K562 (cell line): Measurements from ENCODE around the gene TYMP. TPM values are rescaled to one million over a fixed set of nuclear protein-coding genes. Genes with fewer than 3 reads are reported as not detected.
A peak's percentile ranks its signal among the peaks of the same experiment; 100 is the strongest.

Experiments
- CBX5 ChIP-seq: IDR thresholded peaks from 2 replicates; pipeline ENCODE4 v1.6.1; 2014; ENCODE audit warnings: low read depth, borderline replicate concordance
- CTBP1 ChIP-seq: fragments of 450-650 bp; IDR thresholded peaks from 2 replicates; pipeline ENCODE4 v1.6.1; 2016; ENCODE audit warnings: borderline replicate concordance
- E2F3 ChIP-seq: fragments of 250-450 bp; sonication (Bioruptor Pico); IDR thresholded peaks from 2 replicates; pipeline ENCODE4 v1.4.0; 2020; ENCODE audit warnings: mild to moderate bottlenecking
- E2F8 ChIP-seq: fragments of 450-650 bp; IDR thresholded peaks from 2 replicates; pipeline ENCODE4 v1.7.1; 2018; ENCODE audit warnings: mild to moderate bottlenecking, low read depth; ENCODE audit not compliant: partially characterized antibody
- FIP1L1 ChIP-seq: fragments of 200-400 bp; formaldehyde crosslinking; IDR thresholded peaks from 2 replicates; pipeline ENCODE4 v1.6.1; 2018; ENCODE audit warnings: mild to moderate bottlenecking, low read depth, low read length; ENCODE audit not compliant: poor library complexity, severe bottlenecking
- FOSL1 ChIP-seq: fragments of 200-800 bp; sonication (Bioruptor generic); conservative IDR thresholded peaks from 2 replicates; pipeline ENCODE4 v1.6.1; 2016; ENCODE audit warnings: missing genetic modification characterization, missing compliant biosample characterization
- GABPB1 ChIP-seq: sonication (generic); formaldehyde crosslinking; IDR thresholded peaks from 2 replicates; pipeline ENCODE4 v1.8.0; 2022; ENCODE audit warnings: mild to moderate bottlenecking, missing genetic modification reagents
- HCFC1 ChIP-seq: IDR thresholded peaks from 2 replicates; pipeline ENCODE4 v1.6.1; 2012; ENCODE audit warnings: low read depth, low read length, improper control_type of control experiment
- HNRNPLL ChIP-seq: fragments of 200-400 bp; formaldehyde crosslinking; IDR thresholded peaks from 2 replicates; pipeline ENCODE4 v1.6.1; 2017; ENCODE audit warnings: low read length, low read depth, mild to moderate bottlenecking; ENCODE audit not compliant: poor library complexity, severe bottlenecking
- MAX ChIP-seq: sonication (generic); formaldehyde crosslinking; IDR thresholded peaks from 2 replicates; pipeline ENCODE4 v1.9.0; 2022; ENCODE audit warnings: mild to moderate bottlenecking, missing genetic modification reagents
- MXI1 ChIP-seq: IDR thresholded peaks from 2 replicates; pipeline ENCODE4 v1.6.1; 2011; ENCODE audit warnings: low read depth, mild to moderate bottlenecking, improper control_type of control experiment, low read length
- PHF20 ChIP-seq: fragments of 450-650 bp; IDR thresholded peaks from 2 replicates; pipeline ENCODE4 v1.6.1; 2018; ENCODE audit not compliant: partially characterized antibody
- POLR2H ChIP-seq: IDR thresholded peaks from 2 replicates; pipeline ENCODE4 v1.6.1; 2016; ENCODE audit warnings: missing genetic modification characterization, low read depth, mild to moderate bottlenecking, control low read depth, missing compliant biosample characterization, moderate library complexity
- SMARCC2 ChIP-seq: fragments of 450-650 bp; IDR thresholded peaks from 2 replicates; pipeline ENCODE4 v1.6.1; 2017; ENCODE audit warnings: antibody characterized with exemption, moderate library complexity, mild to moderate bottlenecking, low read depth
- TOE1 ChIP-seq, 2 experiments: fragments of 450-650 bp in 1 of 2; sonication (generic) in 1 of 2; formaldehyde crosslinking in 1 of 2; IDR thresholded peaks; 2 replicates each; pipeline versions ENCODE4 v1.7.1 to v1.8.0; 2016 to 2022; ENCODE audit warnings: borderline replicate concordance in 2 of 2, mild to moderate bottlenecking in 2 of 2, antibody characterized with exemption in 1 of 2, inconsistent platforms in 1 of 2, low read depth in 1 of 2, missing genetic modification reagents in 1 of 2, moderate library complexity in 1 of 2
- TRIM24 ChIP-seq, 2 experiments: fragments of 450-650 bp; IDR thresholded peaks; 2 replicates each; pipeline ENCODE4 v1.6.1; 2016
- ZEB2 ChIP-seq: fragments of 450-650 bp; IDR thresholded peaks from 2 replicates; pipeline ENCODE4 v1.6.1; 2016
- ZNF57 ChIP-seq: fragments of 450-650 bp; formaldehyde crosslinking; IDR thresholded peaks from 2 replicates; pipeline ENCODE4 v1.4.0; 2020; ENCODE audit warnings: mild to moderate bottlenecking, moderate library complexity
- ZNF740 ChIP-seq, 3 experiments: fragments of 200-800 bp in 1 of 3; sonication (Bioruptor generic) in 1 of 3; sonication (generic) in 1 of 3; formaldehyde crosslinking in 1 of 3; IDR thresholded peaks; 2 replicates each; pipeline versions ENCODE4 v1.6.1 to v1.8.0; 2016 to 2022; ENCODE audit warnings: mild to moderate bottlenecking in 2 of 3, missing compliant biosample characterization in 2 of 3, missing genetic modification characterization in 2 of 3, missing genetic modification reagents in 1 of 3
- polyA plus RNA-seq, 8 experiments: library from polyadenylated mRNA; depleted of rRNA in 4 of 8; stranded (reverse) in 5 of 8; unstranded in 3 of 8; fragments of >200 nt; fragmentation: Nextera tagmentation in 2 of 8; fragmentation: Illumina TruSeq in 1 of 8; extraction: Ambion mirVana in 2 of 8; extraction: Trizol in 1 of 8; gene quantifications; 2 replicates each; pipeline versions ENCODE4 v1.2.1 to v1.2.3, GENCODE V29; 2011 to 2014; ENCODE audit warnings: inconsistent platforms in 1 of 8, missing spikeins in 1 of 8
- total RNA-seq, 7 experiments: library from RNA; depleted of rRNA in 6 of 7; stranded (reverse); fragments of >200 nt in 6 of 7; fragmentation: Illumina TruSeq in 2 of 7; extraction: Trizol in 2 of 7; gene quantifications; 2 replicates each; pipeline versions ENCODE4 v1.2.1 to v1.2.3, GENCODE V29; 2011 to 2021; ENCODE audit warnings: low replicate concordance in 1 of 7
- TF ChIP-seq, protein P1 (sequence below): sonication (generic); formaldehyde crosslinking; IDR thresholded peaks from 2 replicates; pipeline ENCODE4 v1.8.0; 2022; ENCODE audit warnings: mild to moderate bottlenecking, missing genetic modification reagents

Gene TYMP
- total and polyA plus RNA-seq, 9 of the 15 experiments (the other 6 are each of a cell fraction or from before 2014, with no cell fraction given) = 0.03 to 4.0 (median 2.4) TPM; not detected in 4

GRCh38 chr22:50525104-50525857 is 4.5 kb downstream of the TYMP start, which contains the start of gene SCO2 (continued):
- TF ChIP-seq HNRNPLL (peak; percentile 8), E2F3 (CRISPR knock-in tag) (peak; percentile 87), SMARCC2 (no peak), GABPB1 (peak; percentile 64; the same call in 1 of the 2 replicates), CBX5 (no peak), ZEB2 (no peak), FOSL1 (tag) (peak; percentile 19; the same call in 1 of the 2 replicates), TOE1 (IDR thresholded peaks at IDR 0.05; ENCODE audit: borderline replicate concordance) (peak; percentile 97), TOE1 (CRISPR knock-in tag; IDR thresholded peaks at IDR 0.05; ENCODE audit: borderline replicate concordance, low read depth) (no peak), E2F8 (peak; percentile 79), TRIM24 (IDR thresholded peaks at IDR 0.05) (no peak), ZNF57 (no peak), MAX (CRISPR knock-in tag) (peak; percentile 85), MXI1 (0 out of 2 replicates have a peak, but pooled peaks have one; percentile 13), FIP1L1 (peak; percentile 82), ZNF740 (CRISPR knock-in tag; IDR thresholded peaks at IDR 0.05) (peak; percentile 68; the same call in 1 of the 2 replicates), ZNF740 (tag; IDR thresholded peaks at IDR 0.05) (no peak; a peak in 1 of 4 replicates), PHF20 (peak; percentile 11), HCFC1 (0 out of 2 replicates have a peak, but pooled peaks have one; percentile 10), POLR2H (peak; percentile 67), CTBP1 (peak; percentile 60)
- TF ChIP-seq, protein P1, sequence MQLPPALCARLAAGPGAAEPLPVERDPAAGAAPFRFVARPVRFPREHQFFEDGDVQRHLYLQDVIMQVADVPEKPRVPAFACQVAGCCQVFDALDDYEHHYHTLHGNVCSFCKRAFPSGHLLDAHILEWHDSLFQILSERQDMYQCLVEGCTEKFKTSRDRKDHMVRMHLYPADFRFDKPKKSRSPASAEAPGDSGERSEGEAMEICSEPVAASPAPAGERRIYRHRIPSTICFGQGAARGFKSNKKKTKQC = 0 out of 2 replicates have a peak, but pooled peaks have one; percentile 22
